Muscle of arm (tissue), 12 donors: ENCODE measurements around the gene ISG20L2. TPM values are rescaled to one million over a fixed set of nuclear protein-coding genes. Genes with fewer than 3 reads are reported as not detected.

Experiments used
- DNase-seq: peaks from one replicate; pipeline ENCODE4 v3.0.0-alpha.2; 2013
- polyA plus RNA-seq, 12 donors: library from polyadenylated mRNA; unstranded; fragments of 120-200 nt; gene quantifications; one replicate each; pipeline ENCODE4 v1.2.1, GENCODE V29; 2013; ENCODE audit not compliant: insufficient read length in 12 of 12

Gene ISG20L2
- polyA plus RNA-seq, 12 donors = 21.7 to 44.6 (median 27.8) TPM; not detected in 1

DNA sequence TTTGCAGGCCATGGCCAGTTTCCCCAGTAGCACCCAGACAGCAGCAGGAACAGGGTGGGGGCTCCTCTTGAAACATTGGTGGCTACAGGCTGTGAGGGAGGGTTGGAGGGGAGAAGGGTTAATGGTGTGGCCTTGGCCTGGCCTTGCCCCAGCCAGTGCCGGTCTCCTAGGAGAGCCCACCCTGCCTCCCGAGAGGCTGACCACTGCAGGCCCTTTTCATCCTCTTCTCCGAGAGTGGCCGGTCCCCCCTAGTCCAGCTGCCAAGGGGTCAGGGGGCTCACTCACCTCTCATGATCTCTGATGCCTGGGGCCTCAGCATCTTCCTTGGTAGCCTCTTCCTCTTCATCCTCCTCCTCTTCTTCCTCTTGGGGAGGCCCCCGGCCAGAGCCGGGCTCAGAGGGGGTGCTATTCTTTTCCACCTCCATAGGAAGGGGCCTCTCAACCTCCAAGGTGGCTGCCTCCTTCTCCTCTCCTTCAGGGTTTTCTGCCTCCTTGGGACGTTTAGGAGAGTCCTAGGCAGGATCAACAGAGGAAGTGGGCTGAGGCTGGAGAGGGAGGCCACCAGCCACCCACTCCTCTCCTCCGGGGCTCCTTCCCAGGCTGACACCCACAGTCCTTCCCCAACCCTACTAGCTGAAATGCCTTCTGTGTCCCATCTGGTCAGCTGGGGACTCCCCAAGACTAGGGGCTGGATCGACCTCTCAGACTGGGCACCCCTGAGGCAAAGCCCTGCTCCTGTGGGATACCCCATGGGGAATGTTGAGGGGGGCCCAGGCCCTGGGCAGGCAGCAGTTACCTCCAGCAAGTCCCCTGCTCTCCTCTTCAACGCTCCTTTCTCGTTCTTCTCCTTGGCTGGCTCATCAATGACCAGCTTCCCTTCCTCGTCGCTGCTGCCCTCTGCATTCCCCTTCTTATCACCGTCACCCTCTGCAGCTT lies 15.1 kb upstream of the ISG20L2 start:
- no peak for DNase-seq

DNA sequence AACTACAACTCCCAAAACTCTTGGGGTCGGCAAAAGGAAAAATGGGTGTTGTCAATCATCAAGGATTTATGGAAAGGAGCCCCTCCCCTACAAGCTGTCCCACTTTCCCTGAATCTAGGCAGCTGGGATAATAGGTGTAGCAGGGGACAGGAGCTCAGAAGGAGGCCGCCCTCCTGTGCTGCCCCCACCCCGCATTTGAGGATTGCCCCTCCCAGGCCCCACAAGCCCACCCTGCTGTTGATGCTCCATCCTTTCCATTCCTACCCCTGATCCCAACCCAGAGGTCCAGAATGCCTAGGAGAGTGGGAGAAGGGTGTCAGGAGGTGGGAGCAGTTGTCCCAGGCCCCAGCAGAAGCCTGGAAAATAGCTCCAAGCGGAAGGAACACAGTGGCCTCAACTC lies 14.2 kb upstream of the ISG20L2 start:
- DNase-seq = no peak

DNA sequence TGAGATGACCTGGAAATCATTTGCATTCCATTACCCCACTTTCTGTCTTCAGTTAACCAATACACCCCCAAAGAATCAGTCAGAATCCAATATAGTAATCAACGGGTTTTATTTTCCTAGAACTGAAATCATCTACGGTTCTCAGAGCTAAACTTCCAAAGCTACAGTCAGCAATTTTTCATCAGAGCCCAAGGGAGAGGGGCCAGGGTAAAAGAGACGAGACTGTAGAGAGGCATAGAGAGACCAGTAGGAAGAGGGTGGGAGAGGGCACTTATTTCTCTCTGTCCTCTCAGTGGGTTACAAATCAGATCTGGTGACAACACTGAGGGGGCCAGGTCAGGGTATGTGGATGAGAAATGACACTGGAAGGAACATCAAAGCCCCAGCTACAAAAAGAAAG lies 13.5 kb upstream of the ISG20L2 start:
- no peak for DNase-seq

DNA sequence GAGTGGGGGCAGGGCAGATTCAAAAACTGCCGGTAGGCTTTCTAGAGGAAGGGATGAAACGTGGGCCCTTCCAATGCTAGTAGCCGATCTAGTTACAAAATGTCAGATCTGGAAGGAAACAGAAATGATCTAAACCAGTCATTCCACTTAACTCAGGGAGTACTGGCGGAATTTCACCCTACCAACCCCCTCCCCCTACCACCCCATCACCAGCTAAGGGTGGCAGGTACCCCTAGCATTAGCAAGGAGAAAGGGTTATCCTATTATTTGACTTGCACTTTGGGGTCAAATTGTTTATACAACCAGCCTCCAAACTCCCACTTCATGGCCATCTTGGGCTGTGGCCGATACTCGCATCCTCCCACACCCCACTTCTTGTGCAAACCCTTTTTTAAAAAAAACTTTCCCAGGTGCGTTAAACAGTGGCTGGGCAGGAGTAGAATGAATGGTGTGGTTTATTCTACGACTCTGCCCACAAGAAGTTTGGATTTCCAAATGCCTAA lies 13.0 kb upstream of the ISG20L2 start:
- no peak for DNase-seq

GRCh38 chr1:156740741-156741480 lies 12.3 kb upstream of the ISG20L2 start, which contains the start of gene MRPL24:
TSS of gene MRPL24 (minus strand) at chr1:156741088. CDS start at chr1:156738704, 2,384 bp downstream.
- DNase-seq = peak; percentile 98

- DNase-seq = no peak
Observed at GRCh38 chr1:156740237-156740740, 11.7 kb upstream of the ISG20L2 start.

DNA sequence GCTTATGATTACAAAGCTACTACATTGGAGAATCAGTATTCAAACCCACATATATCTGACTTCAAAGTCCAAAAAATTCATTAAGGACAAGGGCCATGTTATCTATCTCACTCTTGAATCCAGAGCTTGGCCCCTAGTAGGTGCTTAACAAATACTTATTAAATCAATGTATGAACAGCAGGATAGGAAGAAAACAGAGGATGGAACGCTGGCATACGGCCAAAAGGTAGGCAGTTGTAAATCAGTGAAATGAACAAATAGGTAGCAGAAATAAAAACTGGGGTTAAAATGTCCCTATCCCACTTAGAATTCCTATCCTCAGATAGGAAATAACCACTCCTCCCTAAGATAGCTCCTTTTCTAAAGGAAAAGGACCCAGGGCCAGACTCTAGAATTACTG lies 10.3 kb upstream of the ISG20L2 start:
- DNase-seq = no peak

GRCh38 chr1:156738407-156738806 lies 9.8 kb upstream of the ISG20L2 start:
- DNase-seq = no peak

DNA sequence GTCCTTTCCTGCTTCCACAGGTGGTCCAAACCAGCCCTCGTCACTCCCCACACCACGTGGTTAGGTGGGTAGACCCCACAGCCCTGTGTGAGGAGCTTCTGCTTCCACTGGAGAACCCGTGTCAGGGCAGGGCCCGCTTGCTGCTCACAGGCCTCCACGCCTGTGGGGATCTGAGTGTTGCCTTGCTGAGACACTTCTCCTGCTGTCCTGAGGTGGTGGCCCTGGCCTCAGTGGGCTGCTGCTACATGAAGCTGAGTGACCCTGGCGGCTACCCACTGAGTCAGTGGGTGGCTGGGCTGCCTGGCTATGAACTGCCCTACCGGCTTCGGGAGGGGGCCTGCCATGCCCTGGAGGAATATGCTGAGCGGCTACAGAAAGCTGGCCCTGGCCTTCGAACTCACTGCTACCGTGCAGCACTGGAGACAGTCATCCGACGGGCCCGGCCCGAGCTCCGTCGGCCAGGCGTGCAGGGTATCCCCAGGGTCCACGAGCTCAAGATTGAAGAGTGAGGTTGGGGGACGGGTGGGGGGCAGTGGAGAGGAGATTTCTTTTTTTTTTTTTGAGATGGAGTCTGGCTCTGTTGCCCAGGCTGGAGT lies 5.5 kb upstream of the ISG20L2 start:
- DNase-seq = no peak

- no peak for DNase-seq
Observed at GRCh38 chr1:156727926-156728598, 504 bp downstream of the ISG20L2 start, which contains the start of gene METTL25B. TSS of gene METTL25B (plus strand) at chr1:156728469. CDS start at chr1:156729105, 636 bp downstream.

DNA sequence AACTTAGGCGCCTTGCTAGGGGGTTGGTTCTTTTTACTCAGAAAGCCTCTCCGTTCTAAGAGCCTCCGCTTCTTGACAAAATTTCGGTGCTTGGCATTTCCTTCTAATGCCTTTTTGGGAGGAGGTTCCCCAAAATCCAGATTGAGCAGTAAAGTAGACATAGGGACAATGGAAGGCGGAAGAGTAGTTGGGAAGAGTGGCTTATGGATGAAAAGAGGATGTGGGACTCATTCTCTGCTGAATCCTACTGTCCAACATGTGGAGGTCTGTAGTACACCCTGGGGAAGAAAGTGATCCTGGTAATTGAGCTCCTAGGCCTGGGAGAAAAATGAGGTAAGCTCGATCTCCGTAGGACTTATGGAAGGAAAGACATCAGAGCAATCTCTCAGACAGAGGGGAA lies 1.1 kb downstream of the ISG20L2 start:
- no peak for DNase-seq

- DNase-seq = no peak
Observed at GRCh38 chr1:156726549-156727226, 1.9 kb downstream of the ISG20L2 start.

GRCh38 chr1:156725683-156726280 lies 2.8 kb downstream of the ISG20L2 start:
- peak; percentile 94 for DNase-seq

GRCh38 chr1:156721535-156721934 lies 7.0 kb downstream of the ISG20L2 start:
- no peak for DNase-seq

DNA sequence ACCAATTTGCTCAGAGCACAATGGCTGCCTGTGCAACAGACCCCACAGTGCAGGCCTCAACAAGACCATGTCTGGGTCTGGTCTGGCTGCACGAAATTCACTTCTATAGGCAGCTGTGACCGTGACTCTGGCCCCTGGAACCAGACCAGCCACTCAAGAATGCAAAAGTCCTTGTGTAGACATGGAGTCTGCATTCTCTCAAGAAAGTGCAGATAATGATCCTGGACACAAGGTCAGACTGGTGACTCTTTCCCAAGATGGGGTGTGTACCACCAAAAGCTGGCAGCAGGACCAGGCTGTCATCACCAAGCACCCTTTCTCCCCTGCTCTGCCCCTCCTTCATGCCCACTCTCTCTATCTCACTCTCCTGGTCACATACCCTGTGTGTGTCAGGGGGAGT lies 7.4 kb downstream of the ISG20L2 start:
- DNase-seq = no peak

- DNase-seq = no peak
Observed at GRCh38 chr1:156717351-156717750, 11.2 kb downstream of the ISG20L2 start.

GRCh38 chr1:156714830-156715229 lies 13.7 kb downstream of the ISG20L2 start:
- no peak for DNase-seq

DNA sequence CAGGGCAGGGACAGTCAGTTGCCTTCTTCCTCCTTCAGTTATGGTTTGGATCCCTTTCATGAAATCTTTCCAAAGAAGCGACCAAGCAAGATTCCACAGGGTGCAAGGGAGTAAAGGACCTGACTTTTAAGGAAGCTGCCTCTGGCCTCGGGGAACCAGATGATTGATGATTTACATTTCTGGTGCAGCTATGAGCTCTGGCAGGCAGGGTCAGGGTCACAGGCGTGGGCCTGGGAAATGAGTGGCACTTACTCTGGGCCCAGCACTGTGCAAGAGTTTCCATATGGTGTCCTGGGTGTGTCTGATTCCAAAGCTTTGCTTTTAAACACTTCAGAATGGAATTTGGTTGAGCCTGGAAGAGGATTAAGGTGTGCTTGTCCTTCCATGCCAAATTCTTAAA lies 15.9 kb downstream of the ISG20L2 start:
- DNase-seq = no peak

DNA sequence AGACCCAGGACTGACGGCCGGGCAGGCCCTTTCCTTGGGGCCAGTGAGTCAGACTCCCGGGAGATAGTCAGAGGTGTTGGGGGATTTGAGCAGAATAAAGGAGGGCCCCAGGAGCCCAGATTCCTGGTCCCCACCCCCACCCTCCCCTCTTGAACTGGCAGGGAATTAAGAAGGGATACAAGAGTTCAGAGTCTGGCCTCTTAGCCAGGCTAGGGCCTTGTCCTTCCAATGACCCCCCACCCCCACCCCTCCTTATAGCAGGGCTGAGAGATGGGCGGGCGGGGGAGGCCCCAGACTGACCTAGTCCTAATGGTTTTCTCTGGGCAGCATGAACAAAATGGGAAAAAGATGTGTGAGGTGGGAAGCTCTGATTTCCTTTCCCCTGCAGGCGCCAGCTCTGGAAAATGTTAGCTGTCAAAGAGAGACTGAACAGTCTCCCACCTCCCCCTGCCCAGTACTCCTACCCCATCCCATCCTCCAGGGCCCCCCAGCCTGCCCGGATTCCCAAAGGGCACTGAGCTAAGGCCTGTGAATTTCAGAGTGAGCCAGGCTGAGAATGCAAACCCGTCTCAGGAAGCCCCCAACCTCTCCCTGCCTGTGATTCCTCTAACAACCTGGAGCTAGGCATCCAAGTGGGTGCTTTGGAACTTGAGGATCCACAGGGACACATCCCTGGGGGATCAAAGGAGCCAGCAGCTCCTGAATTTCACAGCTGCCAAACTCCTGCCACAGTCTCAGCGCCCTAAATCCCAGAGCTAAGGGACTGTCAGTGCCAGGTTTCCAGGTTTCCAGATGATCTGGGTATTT lies 17.4 kb downstream of the ISG20L2 start:
- DNase-seq = no peak
